ENCODE measurements around the gene CAMK2B.

CAMK2B gene

DNA sequence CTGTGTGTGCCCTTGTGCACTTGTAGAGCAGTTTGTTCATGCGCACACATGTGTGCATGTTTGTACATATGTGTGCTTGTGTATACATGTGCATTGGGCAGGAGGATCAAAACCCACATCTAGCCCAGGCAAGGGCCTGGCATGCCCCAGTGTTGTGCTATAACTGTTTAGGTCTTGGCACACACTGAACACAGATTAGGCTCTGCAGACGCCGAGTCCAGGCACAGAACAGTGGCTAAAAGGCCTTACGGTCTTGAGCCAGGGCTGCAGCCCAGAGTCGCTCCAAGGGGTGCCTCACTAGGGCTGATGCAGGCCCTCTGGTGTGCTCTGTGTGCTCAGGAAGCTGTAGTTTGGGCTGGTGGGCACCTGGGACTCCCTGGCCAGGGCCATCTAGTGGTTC lies 68.9 kb downstream of the CAMK2B start:
- no peak for FAIRE-seq
- TF ChIP-seq PAX5 (IDR thresholded peaks at IDR 0.05; ENCODE audit: insufficient read depth, low read length, severe bottlenecking) (no peak), POU2F2 (IDR thresholded peaks at IDR 0.05; ENCODE audit: low read depth, low read length) (no peak), TAF1 (IDR thresholded peaks at IDR 0.05; ENCODE audit: low read depth, low read length) (no peak), SPI1 (IDR thresholded peaks at IDR 0.05; ENCODE audit: low read depth, low read length) (no peak), POLR2AphosphoS5 (IDR thresholded peaks at IDR 0.05; ENCODE audit: low read depth, low read length) (no peak), POLR2A (IDR thresholded peaks at IDR 0.05; ENCODE audit: low read depth, low read length) (no peak)
- DNase-seq (ENCODE audit: insufficient read length, low spot score), result no peak

GRCh38 chr7:44251881-44252280 lies 73.5 kb downstream of the CAMK2B start:
- TF ChIP-seq SPI1 (IDR thresholded peaks at IDR 0.05; ENCODE audit: low read depth, low read length), result no peak
- no peak for DNase-seq (ENCODE audit: insufficient read length, low spot score)
- FAIRE-seq, result no peak

DNA sequence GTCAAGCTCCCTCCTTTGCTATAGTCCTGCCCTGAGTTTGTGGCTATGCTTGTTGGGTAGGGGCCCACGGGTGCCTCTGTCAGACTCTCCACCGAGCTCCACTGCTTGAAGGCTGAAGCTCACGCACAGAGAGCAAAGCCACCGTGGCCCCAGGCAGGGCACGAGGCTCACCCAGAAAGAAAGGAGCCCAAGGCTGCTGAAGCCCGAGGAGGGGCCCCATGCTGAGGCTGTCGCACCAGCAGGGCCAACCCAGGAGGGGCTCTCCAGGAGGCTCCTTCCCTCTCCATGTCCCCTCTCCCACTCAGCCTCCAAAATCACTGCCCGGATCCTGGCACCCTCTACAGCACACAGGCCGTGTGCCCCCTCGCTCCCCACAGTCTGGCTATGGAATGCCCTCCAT lies 74.1 kb downstream of the CAMK2B start:
- FAIRE-seq (no peak), DNase-seq (ENCODE audit: insufficient read length, low spot score) (no peak)

DNA sequence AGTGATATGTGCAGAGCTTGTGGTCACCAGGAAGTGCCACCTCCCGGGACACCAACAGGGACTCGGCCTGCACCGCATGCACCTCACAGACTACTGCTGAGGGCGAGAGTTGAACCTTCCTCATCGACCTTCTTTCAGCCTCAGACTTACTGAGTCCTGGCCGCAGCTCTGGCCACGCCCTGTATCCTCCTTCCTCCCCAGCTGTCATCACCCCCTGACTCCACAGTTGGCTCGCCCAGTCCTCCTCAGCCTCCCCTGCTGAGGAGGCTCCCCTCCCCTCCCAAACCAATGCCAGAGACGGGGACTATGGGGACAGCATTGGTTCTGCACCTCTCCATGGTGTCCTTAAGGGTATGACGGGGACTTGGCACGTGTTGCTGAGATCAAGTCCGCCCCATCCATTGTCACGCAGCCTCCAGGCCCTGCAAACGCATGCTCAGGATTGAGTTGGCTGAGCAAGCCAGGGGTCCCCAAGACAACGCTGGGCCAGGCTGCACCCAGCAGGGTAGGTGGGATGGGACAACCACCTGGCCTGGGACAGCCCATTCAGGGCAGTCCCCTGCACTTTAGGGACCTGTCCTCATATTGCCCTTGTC lies 75.7 kb downstream of the CAMK2B start:
- no peak for TF ChIP-seq SPI1 (IDR thresholded peaks at IDR 0.05; ENCODE audit: low read depth, low read length)
- no peak for TF ChIP-seq POLR2AphosphoS5 (IDR thresholded peaks at IDR 0.05; ENCODE audit: low read depth, low read length)
- no peak for TF ChIP-seq TAF1 (IDR thresholded peaks at IDR 0.05; ENCODE audit: low read depth, low read length)
- no peak for TF ChIP-seq PAX5 (IDR thresholded peaks at IDR 0.05; ENCODE audit: insufficient read depth, low read length, severe bottlenecking)
- TF ChIP-seq POU2F2 (IDR thresholded peaks at IDR 0.05; ENCODE audit: low read depth, low read length), result no peak
- no peak for TF ChIP-seq POLR2A (IDR thresholded peaks at IDR 0.05; ENCODE audit: low read depth, low read length)
- DNase-seq (ENCODE audit: insufficient read length, low spot score) (no peak), FAIRE-seq (no peak)

More for the DNA sequence above, 74.1 kb downstream of the CAMK2B start:
- TF ChIP-seq POLR2AphosphoS5 (IDR thresholded peaks at IDR 0.05; ENCODE audit: low read depth, low read length), result no peak
- TF ChIP-seq TAF1 (IDR thresholded peaks at IDR 0.05; ENCODE audit: low read depth, low read length), result no peak
- no peak for TF ChIP-seq PAX5 (IDR thresholded peaks at IDR 0.05; ENCODE audit: insufficient read depth, low read length, severe bottlenecking)
- no peak for TF ChIP-seq POU2F2 (IDR thresholded peaks at IDR 0.05; ENCODE audit: low read depth, low read length)
- no peak for TF ChIP-seq POLR2A (IDR thresholded peaks at IDR 0.05; ENCODE audit: low read depth, low read length)
- no peak for TF ChIP-seq SPI1 (IDR thresholded peaks at IDR 0.05; ENCODE audit: low read depth, low read length)

GRCh38 chr7:44247868-44248651 lies 77.3 kb downstream of the CAMK2B start:
- no peak for TF ChIP-seq POLR2A (IDR thresholded peaks at IDR 0.05; ENCODE audit: low read depth, low read length)
- TF ChIP-seq POU2F2 (IDR thresholded peaks at IDR 0.05; ENCODE audit: low read depth, low read length), result no peak
- TF ChIP-seq SPI1 (IDR thresholded peaks at IDR 0.05; ENCODE audit: low read depth, low read length), result no peak
- no peak for TF ChIP-seq PAX5 (IDR thresholded peaks at IDR 0.05; ENCODE audit: insufficient read depth, low read length, severe bottlenecking)
- TF ChIP-seq POLR2AphosphoS5 (IDR thresholded peaks at IDR 0.05; ENCODE audit: low read depth, low read length), result no peak
- no peak for TF ChIP-seq TAF1 (IDR thresholded peaks at IDR 0.05; ENCODE audit: low read depth, low read length)
- DNase-seq (ENCODE audit: insufficient read length, low spot score) (no peak), FAIRE-seq (no peak)

GRCh38 chr7:44246396-44247113 lies 78.8 kb downstream of the CAMK2B start:
- TF ChIP-seq POU2F2 (IDR thresholded peaks at IDR 0.05; ENCODE audit: low read depth, low read length) (0 out of 2 replicates have a peak, but pooled peaks have one; percentile 18), POLR2A (IDR thresholded peaks at IDR 0.05; ENCODE audit: low read depth, low read length) (no peak)
- FAIRE-seq (peak; percentile 85), DNase-seq (ENCODE audit: insufficient read length, low spot score) (no peak)

DNA sequence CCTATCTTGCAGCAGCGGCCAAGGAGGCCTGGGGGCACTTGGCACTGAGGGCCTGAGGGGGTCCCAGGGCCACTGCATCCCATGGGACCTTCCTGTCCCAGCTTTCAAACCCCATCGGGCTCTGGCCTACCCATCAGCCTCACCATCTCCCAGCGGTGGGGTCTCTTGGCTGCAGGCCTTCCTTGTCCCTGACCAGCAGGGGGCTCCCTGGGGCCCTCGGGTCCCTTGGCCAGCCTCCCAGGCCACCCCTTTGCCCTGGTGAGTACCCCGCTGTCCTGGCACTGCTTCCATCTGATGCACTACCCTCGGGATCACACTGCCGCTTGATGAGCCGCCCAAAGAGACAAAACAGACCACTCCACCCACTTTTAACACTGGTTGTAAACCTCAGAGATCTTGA lies 81.1 kb downstream of the CAMK2B start:
- DNase-seq (ENCODE audit: insufficient read length, low spot score) (peak; percentile 84), FAIRE-seq (peak; percentile 13)
- TF ChIP-seq POU2F2 (IDR thresholded peaks at IDR 0.05; ENCODE audit: low read depth, low read length) (no peak), SPI1 (IDR thresholded peaks at IDR 0.05; ENCODE audit: low read depth, low read length) (no peak), POLR2AphosphoS5 (IDR thresholded peaks at IDR 0.05; ENCODE audit: low read depth, low read length) (no peak), TAF1 (IDR thresholded peaks at IDR 0.05; ENCODE audit: low read depth, low read length) (no peak), POLR2A (IDR thresholded peaks at IDR 0.05; ENCODE audit: low read depth, low read length) (no peak), PAX5 (IDR thresholded peaks at IDR 0.05; ENCODE audit: insufficient read depth, low read length, severe bottlenecking) (no peak)

DNA sequence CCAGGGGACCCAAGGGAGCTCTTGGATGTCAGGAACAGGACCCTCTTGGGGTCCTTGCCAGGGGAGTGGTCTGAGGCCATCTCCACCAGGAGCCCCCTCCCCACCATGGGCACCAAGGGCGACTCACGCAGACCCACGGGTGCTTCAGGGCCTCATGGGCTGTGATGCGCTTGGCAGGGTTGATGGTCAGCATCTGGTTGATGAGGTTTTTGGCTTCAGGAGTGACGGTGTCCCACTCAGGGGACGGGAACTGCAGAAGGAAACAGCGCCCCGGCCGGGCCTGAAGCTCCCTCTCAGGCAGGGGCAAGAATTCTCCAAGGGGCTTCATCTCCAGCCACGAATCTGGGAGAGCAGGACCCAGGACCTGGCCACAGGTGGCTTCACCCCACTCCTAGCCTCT lies 83.3 kb downstream of the CAMK2B start:
- TF ChIP-seq POLR2AphosphoS5 (IDR thresholded peaks at IDR 0.05; ENCODE audit: low read depth, low read length) (no peak), POLR2A (IDR thresholded peaks at IDR 0.05; ENCODE audit: low read depth, low read length) (no peak), PAX5 (IDR thresholded peaks at IDR 0.05; ENCODE audit: insufficient read depth, low read length, severe bottlenecking) (no peak), TAF1 (IDR thresholded peaks at IDR 0.05; ENCODE audit: low read depth, low read length) (no peak), POU2F2 (IDR thresholded peaks at IDR 0.05; ENCODE audit: low read depth, low read length) (no peak), SPI1 (IDR thresholded peaks at IDR 0.05; ENCODE audit: low read depth, low read length) (no peak)
- no peak for DNase-seq (ENCODE audit: insufficient read length, low spot score)
- FAIRE-seq, result no peak

GRCh38 chr7:44240983-44241510 lies 84.3 kb downstream of the CAMK2B start:
- peak; percentile 92 for FAIRE-seq
- DNase-seq (ENCODE audit: insufficient read length, low spot score), result peak; percentile 92
- TF ChIP-seq SPI1 (IDR thresholded peaks at IDR 0.05; ENCODE audit: low read depth, low read length) (0 out of 2 replicates have a peak, but pooled peaks have one; percentile 1), POU2F2 (IDR thresholded peaks at IDR 0.05; ENCODE audit: low read depth, low read length) (no peak), PAX5 (IDR thresholded peaks at IDR 0.05; ENCODE audit: insufficient read depth, low read length, severe bottlenecking) (no peak), POLR2A (IDR thresholded peaks at IDR 0.05; ENCODE audit: low read depth, low read length) (no peak)
